Mammary epithelial cell (primary cell): Measurements from ENCODE around the gene SNRNP40.

Experiments
- CTCF ChIP-seq, 2 donors: IDR thresholded peaks in 1 of 2; conservative IDR thresholded peaks in 1 of 2; 2 replicates each; pipeline ENCODE4 v1.5.1; 2011 to 2012; ENCODE audit warnings: inconsistent platforms in 2 of 2, low read length in 2 of 2, mild to moderate bottlenecking in 2 of 2, control low read depth in 1 of 2, low read depth in 1 of 2; ENCODE audit not compliant: insufficient read depth in 1 of 2; ENCODE audit errors: extremely low read depth in 1 of 2
- EZH2 ChIP-seq: IDR thresholded peaks from 2 replicates; pipeline ENCODE4 v1.6.1; 2012; ENCODE audit warnings: low read length, inconsistent platforms, borderline replicate concordance

- no peak for TF ChIP-seq CTCF (conservative IDR thresholded peaks at IDR 0.05 in 1 of 2, IDR thresholded peaks at IDR 0.05 in 1 of 2; ENCODE audit: extremely low read depth in 1 of 2, insufficient read depth in 1 of 2, low read depth in 1 of 2, low read length in 2 of 2)
- no peak for TF ChIP-seq EZH2
These were observed 36.8 kb downstream of the SNRNP40 start for GRCh38 chr1:31259746-31260145.
